Vagina (tissue), 2 donors: Measurements from ENCODE around the gene GGTLC2.
"Not testable (repeated sequence)": the region's sequence is repeated elsewhere in the genome, so short reads cannot be mapped to it uniquely, and the experiment has no call there.

ENCODE experiments used
- POLR2A ChIP-seq, 2 donors: fragments of 450-650 bp; IDR thresholded peaks; one replicate each; pipeline ENCODE4 v1.6.1; 2017; ENCODE audit warnings: antibody characterized with exemption in 2 of 2, mild to moderate bottlenecking in 2 of 2, moderate library complexity in 2 of 2
- POLR2AphosphoS5 ChIP-seq, 2 donors: sonication (generic); formaldehyde crosslinking; IDR thresholded peaks; one replicate each; pipeline ENCODE4 v1.9.0; 2017; ENCODE audit warnings: antibody characterized with exemption in 2 of 2, mild to moderate bottlenecking in 2 of 2, low read depth in 1 of 2; ENCODE audit not compliant: insufficient read depth in 1 of 2
- TF ChIP-seq, protein P1 (sequence below), 3 experiments: fragments of 450-650 bp in 2 of 3; fragments of 200-600 bp in 1 of 3; sonication (generic) in 1 of 3; IDR thresholded peaks; one replicate each; pipeline ENCODE4 v1.5.1; 2017 to 2019; ENCODE audit warnings: antibody characterized with exemption in 3 of 3, mild to moderate bottlenecking in 2 of 3, moderate library complexity in 2 of 3

DNA sequence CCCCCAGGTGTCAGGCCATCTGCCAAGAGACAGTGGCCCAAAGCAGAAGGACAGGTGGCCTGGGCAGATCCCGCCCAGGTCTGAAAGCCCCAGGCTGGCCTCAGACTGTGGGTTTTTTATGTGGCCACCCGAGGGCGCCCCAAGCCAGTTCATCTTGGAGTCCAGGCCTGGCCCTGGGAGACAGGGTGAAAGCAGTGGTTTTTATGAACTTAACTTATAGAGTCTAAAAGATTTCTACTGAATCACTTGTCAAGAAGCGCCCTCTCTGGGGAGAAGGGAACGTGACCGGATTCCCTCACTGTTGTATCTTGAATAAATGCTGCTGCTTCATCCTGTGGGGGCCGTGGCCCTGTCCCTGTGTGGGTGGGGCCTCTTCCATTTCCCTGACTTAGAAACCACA, 8.2 kb upstream of the GGTLC2 start:
- TF ChIP-seq, protein P1, sequence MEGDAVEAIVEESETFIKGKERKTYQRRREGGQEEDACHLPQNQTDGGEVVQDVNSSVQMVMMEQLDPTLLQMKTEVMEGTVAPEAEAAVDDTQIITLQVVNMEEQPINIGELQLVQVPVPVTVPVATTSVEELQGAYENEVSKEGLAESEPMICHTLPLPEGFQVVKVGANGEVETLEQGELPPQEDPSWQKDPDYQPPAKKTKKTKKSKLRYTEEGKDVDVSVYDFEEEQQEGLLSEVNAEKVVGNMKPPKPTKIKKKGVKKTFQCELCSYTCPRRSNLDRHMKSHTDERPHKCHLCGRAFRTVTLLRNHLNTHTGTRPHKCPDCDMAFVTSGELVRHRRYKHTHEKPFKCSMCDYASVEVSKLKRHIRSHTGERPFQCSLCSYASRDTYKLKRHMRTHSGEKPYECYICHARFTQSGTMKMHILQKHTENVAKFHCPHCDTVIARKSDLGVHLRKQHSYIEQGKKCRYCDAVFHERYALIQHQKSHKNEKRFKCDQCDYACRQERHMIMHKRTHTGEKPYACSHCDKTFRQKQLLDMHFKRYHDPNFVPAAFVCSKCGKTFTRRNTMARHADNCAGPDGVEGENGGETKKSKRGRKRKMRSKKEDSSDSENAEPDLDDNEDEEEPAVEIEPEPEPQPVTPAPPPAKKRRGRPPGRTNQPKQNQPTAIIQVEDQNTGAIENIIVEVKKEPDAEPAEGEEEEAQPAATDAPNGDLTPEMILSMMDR (IDR thresholded peaks at IDR 0.05) = not testable (repeated sequence)
- TF ChIP-seq POLR2A (IDR thresholded peaks at IDR 0.05); POLR2AphosphoS5 (IDR thresholded peaks at IDR 0.05; ENCODE audit: insufficient read depth in 1 of 2, low read depth in 1 of 2): not testable (repeated sequence)
